ENCODE measurements around the gene ATG7. TPM values are rescaled to one million over a fixed set of nuclear protein-coding genes. Genes with fewer than 3 reads are reported as not detected.

ATG7 gene
- total and polyA plus RNA-seq, 2 experiments from 2014 or later = 18.4 to 38.6 TPM

- H4K20me1 ChIP-seq (ENCODE audit: insufficient read depth, poor library complexity, severe bottlenecking) = no peaks in the 10 kb centered on the region
- H3K79me2 ChIP-seq = no peaks in the 10 kb centered on the region
- TF ChIP-seq CTCF (IDR thresholded peaks at IDR 0.05; ENCODE audit: poor library complexity) (no peak), EZH2 (IDR thresholded peaks at IDR 0.05; ENCODE audit: borderline replicate concordance) (no peak), EZH2phosphoT487 (IDR thresholded peaks at IDR 0.05; ENCODE audit: low read depth, severe bottlenecking, unreplicated experiment) (no peak)
- H3K9me2 ChIP-seq (replicated peaks; ENCODE audit: insufficient read depth) = no peaks in the 10 kb centered on the region
- 93% methylated on average over 11 of the region's 11 CpGs for WGBS (ENCODE audit: low lambda C conversion rate, missing lambda C conversion rate)
- H3K36me3 ChIP-seq (replicated peaks; ENCODE audit: insufficient read depth, low read depth) = no peaks in the 10 kb centered on the region
- peaks cover 12% of the 10 kb centered on the region for H3K4me1 ChIP-seq (ENCODE audit: insufficient read depth)
- H3K27me3 ChIP-seq = no peaks in the 10 kb centered on the region
- no peak overlapping the region for H2AFZ ChIP-seq
- H3K4me3 ChIP-seq = no peak overlapping the region
- H3K4me2 ChIP-seq = no peak overlapping the region
- no peaks in the 10 kb centered on the region for H3K9me3 ChIP-seq (ENCODE audit: low read depth)
- no peak for DNase-seq (ENCODE audit: low spot score)
- H3K27ac ChIP-seq = no peak overlapping the region
Measured at GRCh38 chr3:11375333-11376088, 103.3 kb downstream of the ATG7 start.

- peaks cover 33% of the 10 kb centered on the region for H3K4me1 ChIP-seq (ENCODE audit: insufficient read depth)
- no peaks in the 10 kb centered on the region for H4K20me1 ChIP-seq (ENCODE audit: insufficient read depth, poor library complexity, severe bottlenecking)
- H3K4me2 ChIP-seq = no peak overlapping the region
- H3K4me3 ChIP-seq = no peak overlapping the region
- no peak for DNase-seq (ENCODE audit: low spot score)
- no peak overlapping the region for H2AFZ ChIP-seq
- no peaks in the 10 kb centered on the region for H3K36me3 ChIP-seq (replicated peaks; ENCODE audit: insufficient read depth, low read depth)
- no peaks in the 10 kb centered on the region for H3K9me3 ChIP-seq (ENCODE audit: low read depth)
- TF ChIP-seq EZH2 (IDR thresholded peaks at IDR 0.05; ENCODE audit: borderline replicate concordance) = no peak
- no peak for TF ChIP-seq CTCF (IDR thresholded peaks at IDR 0.05; ENCODE audit: poor library complexity)
- TF ChIP-seq EZH2phosphoT487 (IDR thresholded peaks at IDR 0.05; ENCODE audit: low read depth, severe bottlenecking, unreplicated experiment) = no peak
- H3K9me2 ChIP-seq (replicated peaks; ENCODE audit: insufficient read depth) = no peaks in the 10 kb centered on the region
- no peak overlapping the region for H3K27ac ChIP-seq
- no peaks in the 10 kb centered on the region for H3K27me3 ChIP-seq
- H3K79me2 ChIP-seq = no peaks in the 10 kb centered on the region
- 91% methylated on average over 2 of the region's 2 CpGs for WGBS (ENCODE audit: low lambda C conversion rate, missing lambda C conversion rate)
Measured at GRCh38 chr3:11377719-11378118, 105.5 kb downstream of the ATG7 start.

- TF ChIP-seq CTCF (IDR thresholded peaks at IDR 0.05; ENCODE audit: poor library complexity) = peak; percentile 75
- TF ChIP-seq EZH2phosphoT487 (IDR thresholded peaks at IDR 0.05; ENCODE audit: low read depth, severe bottlenecking, unreplicated experiment) = no peak
- no peak for TF ChIP-seq EZH2 (IDR thresholded peaks at IDR 0.05; ENCODE audit: borderline replicate concordance)
- peaks cover 38% of the 10 kb centered on the region for H3K4me1 ChIP-seq (ENCODE audit: insufficient read depth)
- H3K79me2 ChIP-seq = no peaks in the 10 kb centered on the region
- WGBS (ENCODE audit: low lambda C conversion rate, missing lambda C conversion rate) = 47% methylated on average over 2 of the region's 2 CpGs
- peak; percentile 43 for DNase-seq (ENCODE audit: low spot score)
- no peak overlapping the region for H3K4me3 ChIP-seq
- no peaks in the 10 kb centered on the region for H3K9me2 ChIP-seq (replicated peaks; ENCODE audit: insufficient read depth)
- no peaks in the 10 kb centered on the region for H3K36me3 ChIP-seq (replicated peaks; ENCODE audit: insufficient read depth, low read depth)
- no peaks in the 10 kb centered on the region for H3K9me3 ChIP-seq (ENCODE audit: low read depth)
- H2AFZ ChIP-seq = peak overlapping the region; percentile 2
- peak overlapping the region; percentile 51 for H3K27ac ChIP-seq
- H4K20me1 ChIP-seq (ENCODE audit: insufficient read depth, poor library complexity, severe bottlenecking) = no peaks in the 10 kb centered on the region
- H3K27me3 ChIP-seq = no peaks in the 10 kb centered on the region
- H3K4me2 ChIP-seq = peak overlapping the region; percentile 59
Measured at GRCh38 chr3:11379238-11379823, 107.1 kb downstream of the ATG7 start.

All from hepatocyte (in vitro differentiated cells).